MM.1S (cell line): ENCODE data around the gene TBL1X.

Source experiments
- DNase-seq: peaks from one replicate; pipeline ENCODE4 v3.0.0-alpha.2; 2015
- H2AFZ ChIP-seq: fragments of 300-600 bp; sonication (generic); 2 replicates; pipeline ENCODE4 v1.6.0; 2016; ENCODE audit warnings: antibody characterized with exemption, low read length
- H3F3A ChIP-seq: fragments of 300-600 bp; sonication (generic); 2 replicates; pipeline ENCODE4 v1.6.1; 2016; ENCODE audit warnings: mild to moderate bottlenecking, antibody characterized with exemption, low read length, moderate library complexity, mixed read lengths; ENCODE audit not compliant: insufficient read depth
- H3K27ac ChIP-seq: fragments of 300-600 bp; sonication (generic); 2 replicates; pipeline ENCODE4 v1.5.1; 2016; ENCODE audit warnings: mild to moderate bottlenecking, low read length
- H3K27me3 ChIP-seq: fragments of 300-600 bp; sonication (generic); replicated peaks from 2 replicates; pipeline ENCODE4 v1.6.0; 2016; ENCODE audit warnings: low read length; ENCODE audit not compliant: insufficient read depth
- H3K36me3 ChIP-seq: fragments of 300-600 bp; sonication (generic); replicated peaks from 2 replicates; pipeline ENCODE4 v1.6.1; 2016; ENCODE audit warnings: mild to moderate bottlenecking, low read length, mixed read lengths; ENCODE audit not compliant: insufficient read depth
- H3K4me1 ChIP-seq: fragments of 300-600 bp; sonication (generic); 2 replicates; pipeline ENCODE4 v1.6.1; 2016; ENCODE audit warnings: low read length, mixed read lengths
- H3K4me2 ChIP-seq: fragments of 300-600 bp; sonication (generic); 2 replicates; pipeline ENCODE4 v1.6.0; 2016; ENCODE audit warnings: low read depth, low read length
- H3K4me3 ChIP-seq: fragments of 300-600 bp; sonication (generic); 2 replicates; pipeline ENCODE4 v1.5.1; 2016; ENCODE audit warnings: low read length, mixed read lengths
- H3K79me2 ChIP-seq: fragments of 300-600 bp; sonication (generic); 2 replicates; pipeline ENCODE4 v1.6.1; 2016; ENCODE audit warnings: mixed run types, low read length, mixed read lengths
- H3K9ac ChIP-seq: fragments of 300-600 bp; sonication (generic); 2 replicates; pipeline ENCODE4 v1.6.1; 2016; ENCODE audit warnings: low read length, mixed read lengths
- H3K9me2 ChIP-seq: fragments of 300-600 bp; sonication (generic); replicated peaks from 2 replicates; pipeline ENCODE4 v1.6.1; 2016; ENCODE audit warnings: mild to moderate bottlenecking, low read length, mixed read lengths; ENCODE audit not compliant: insufficient read depth
- H3K9me3 ChIP-seq: fragments of 300-600 bp; sonication (generic); replicated peaks from 2 replicates; pipeline ENCODE4 v1.6.1; 2016; ENCODE audit warnings: mild to moderate bottlenecking, low read length, mixed read lengths; ENCODE audit not compliant: insufficient read depth
- H4K20me1 ChIP-seq: fragments of 300-600 bp; sonication (generic); 2 replicates; pipeline ENCODE4 v1.6.1; 2016; ENCODE audit warnings: mild to moderate bottlenecking, low read length, moderate library complexity, mixed read lengths; ENCODE audit not compliant: insufficient read depth
- EZH2 ChIP-seq: fragments of 300-600 bp; sonication (generic); optimal IDR thresholded peaks from 2 replicates; pipeline ENCODE3; 2017; ENCODE audit warnings: low read depth, mild to moderate bottlenecking, antibody characterized with exemption, low read length, mixed read lengths
- EZH2phosphoT487 ChIP-seq: fragments of 300-600 bp; sonication (generic); IDR thresholded peaks from 2 replicates; pipeline ENCODE4 v1.6.1; 2018; ENCODE audit warnings: antibody characterized with exemption, low read length
- TF ChIP-seq, protein P1 (sequence below): fragments of 300-600 bp; sonication (generic); IDR thresholded peaks from 2 replicates; pipeline ENCODE4 v1.5.1; 2016; ENCODE audit warnings: antibody characterized with exemption, low read length, mixed read lengths

Gene TBL1X

DNA sequence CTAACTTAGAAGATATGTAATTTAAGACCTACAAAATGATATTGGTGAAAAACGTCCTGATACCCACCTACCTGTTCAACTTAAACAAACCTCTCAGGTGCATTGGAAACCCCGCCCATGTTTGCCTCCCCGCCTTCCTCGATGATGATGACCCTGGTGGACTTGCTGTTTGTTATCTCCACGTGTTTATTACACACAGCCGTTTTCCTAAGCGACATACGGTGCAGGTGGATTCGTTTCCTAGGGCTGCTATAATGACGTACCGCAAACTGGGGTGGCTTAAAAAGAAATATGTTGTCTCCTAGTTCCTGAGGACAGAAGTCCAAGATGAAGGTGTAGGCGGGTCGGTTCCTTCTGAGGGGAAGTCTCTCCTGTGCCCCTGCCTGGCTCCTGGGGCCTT lies 190.1 kb downstream of the TBL1X start:
- Histone ChIP-seq H3K36me3 (no peaks in the 10 kb centered on the region), H3K4me3 (no peak overlapping the region), H4K20me1 (no peaks in the 10 kb centered on the region), H3K27ac (no peak overlapping the region), H2AFZ (no peak overlapping the region), H3F3A (no peaks in the 10 kb centered on the region), H3K9me2 (no peaks in the 10 kb centered on the region), H3K27me3 (no peaks in the 10 kb centered on the region), H3K4me2 (no peak overlapping the region), H3K9ac (no peak overlapping the region), H3K9me3 (no peaks in the 10 kb centered on the region), H3K79me2 (peaks cover 13% of the 10 kb centered on the region; the same call in 1 of the 2 replicates), H3K4me1 (no peaks in the 10 kb centered on the region)
- TF ChIP-seq, protein P1, sequence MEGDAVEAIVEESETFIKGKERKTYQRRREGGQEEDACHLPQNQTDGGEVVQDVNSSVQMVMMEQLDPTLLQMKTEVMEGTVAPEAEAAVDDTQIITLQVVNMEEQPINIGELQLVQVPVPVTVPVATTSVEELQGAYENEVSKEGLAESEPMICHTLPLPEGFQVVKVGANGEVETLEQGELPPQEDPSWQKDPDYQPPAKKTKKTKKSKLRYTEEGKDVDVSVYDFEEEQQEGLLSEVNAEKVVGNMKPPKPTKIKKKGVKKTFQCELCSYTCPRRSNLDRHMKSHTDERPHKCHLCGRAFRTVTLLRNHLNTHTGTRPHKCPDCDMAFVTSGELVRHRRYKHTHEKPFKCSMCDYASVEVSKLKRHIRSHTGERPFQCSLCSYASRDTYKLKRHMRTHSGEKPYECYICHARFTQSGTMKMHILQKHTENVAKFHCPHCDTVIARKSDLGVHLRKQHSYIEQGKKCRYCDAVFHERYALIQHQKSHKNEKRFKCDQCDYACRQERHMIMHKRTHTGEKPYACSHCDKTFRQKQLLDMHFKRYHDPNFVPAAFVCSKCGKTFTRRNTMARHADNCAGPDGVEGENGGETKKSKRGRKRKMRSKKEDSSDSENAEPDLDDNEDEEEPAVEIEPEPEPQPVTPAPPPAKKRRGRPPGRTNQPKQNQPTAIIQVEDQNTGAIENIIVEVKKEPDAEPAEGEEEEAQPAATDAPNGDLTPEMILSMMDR: no peak
- TF ChIP-seq EZH2: no peak
- TF ChIP-seq EZH2phosphoT487: no peak
- DNase-seq: no peak

DNA sequence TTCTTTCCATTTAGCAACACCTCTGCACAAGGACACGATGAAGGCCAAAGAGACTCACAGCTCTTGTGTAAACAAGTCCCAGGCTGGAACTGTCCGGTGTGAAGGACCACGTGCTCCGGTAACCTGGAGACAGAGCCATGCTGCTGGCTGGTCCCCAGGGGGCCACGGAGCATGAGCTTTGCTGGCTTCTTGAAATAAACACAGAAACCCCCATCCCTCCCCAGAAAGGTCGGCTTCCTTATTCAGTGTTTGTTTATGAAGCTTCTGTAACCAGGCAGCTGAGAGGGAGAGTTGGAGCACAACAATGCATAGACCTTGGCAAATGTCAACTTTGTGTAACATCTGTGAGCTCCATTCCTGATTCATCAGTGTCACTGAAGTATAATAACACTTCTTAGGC lies 191.4 kb downstream of the TBL1X start:
- peaks cover 7% of the 10 kb centered on the region; the same call in 1 of the 2 replicates for H3K79me2 ChIP-seq
- no peaks in the 10 kb centered on the region for H3K27me3 ChIP-seq
- no peak overlapping the region for H3K4me2 ChIP-seq
- H4K20me1 ChIP-seq: no peaks in the 10 kb centered on the region
- DNase-seq: no peak
- H3K27ac ChIP-seq: no peak overlapping the region
- TF ChIP-seq EZH2 (no peak), EZH2phosphoT487 (no peak)
- TF ChIP-seq, protein P1: no peak
- H3K4me1 ChIP-seq: no peaks in the 10 kb centered on the region
- no peaks in the 10 kb centered on the region for H3K36me3 ChIP-seq
- H3K4me3 ChIP-seq: no peak overlapping the region
- no peaks in the 10 kb centered on the region for H3F3A ChIP-seq
- H3K9ac ChIP-seq: no peak overlapping the region
- no peaks in the 10 kb centered on the region for H3K9me2 ChIP-seq
- H3K9me3 ChIP-seq: no peaks in the 10 kb centered on the region
- no peak overlapping the region for H2AFZ ChIP-seq

DNA sequence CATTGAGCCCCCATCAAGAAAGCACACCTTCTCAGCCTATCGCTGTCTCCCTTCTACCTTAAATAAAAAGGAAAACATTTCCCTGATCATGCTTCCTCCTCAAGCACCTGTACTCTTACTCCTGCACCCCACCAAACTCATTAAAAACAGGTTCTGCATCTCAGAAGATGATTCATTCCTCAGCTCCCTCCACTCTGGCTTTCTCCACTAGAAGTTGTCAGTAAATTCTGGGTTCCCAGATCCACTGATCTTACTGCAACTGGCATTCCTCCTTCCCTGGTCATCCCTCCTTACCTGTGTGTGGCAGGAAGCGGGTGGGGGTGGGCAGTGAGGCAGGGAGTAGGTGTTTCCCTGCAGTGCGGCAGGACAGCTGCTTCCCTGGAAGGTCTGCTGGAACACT lies 192.0 kb downstream of the TBL1X start:
- Histone ChIP-seq H3K4me2 (no peak overlapping the region), H3K9me2 (no peaks in the 10 kb centered on the region), H3K9ac (no peak overlapping the region), H4K20me1 (no peaks in the 10 kb centered on the region), H3K27me3 (no peaks in the 10 kb centered on the region), H3K9me3 (no peaks in the 10 kb centered on the region), H3K4me1 (no peaks in the 10 kb centered on the region), H3K36me3 (no peaks in the 10 kb centered on the region), H3K4me3 (no peak overlapping the region), H3K27ac (no peak overlapping the region), H3K79me2 (peaks cover 2% of the 10 kb centered on the region; the same call in 1 of the 2 replicates), H3F3A (no peaks in the 10 kb centered on the region), H2AFZ (no peak overlapping the region)
- TF ChIP-seq, protein P1: no peak
- TF ChIP-seq EZH2phosphoT487 (no peak), EZH2 (no peak)
- no peak for DNase-seq
